ENCODE data around the gene GPM6B.

DNA sequence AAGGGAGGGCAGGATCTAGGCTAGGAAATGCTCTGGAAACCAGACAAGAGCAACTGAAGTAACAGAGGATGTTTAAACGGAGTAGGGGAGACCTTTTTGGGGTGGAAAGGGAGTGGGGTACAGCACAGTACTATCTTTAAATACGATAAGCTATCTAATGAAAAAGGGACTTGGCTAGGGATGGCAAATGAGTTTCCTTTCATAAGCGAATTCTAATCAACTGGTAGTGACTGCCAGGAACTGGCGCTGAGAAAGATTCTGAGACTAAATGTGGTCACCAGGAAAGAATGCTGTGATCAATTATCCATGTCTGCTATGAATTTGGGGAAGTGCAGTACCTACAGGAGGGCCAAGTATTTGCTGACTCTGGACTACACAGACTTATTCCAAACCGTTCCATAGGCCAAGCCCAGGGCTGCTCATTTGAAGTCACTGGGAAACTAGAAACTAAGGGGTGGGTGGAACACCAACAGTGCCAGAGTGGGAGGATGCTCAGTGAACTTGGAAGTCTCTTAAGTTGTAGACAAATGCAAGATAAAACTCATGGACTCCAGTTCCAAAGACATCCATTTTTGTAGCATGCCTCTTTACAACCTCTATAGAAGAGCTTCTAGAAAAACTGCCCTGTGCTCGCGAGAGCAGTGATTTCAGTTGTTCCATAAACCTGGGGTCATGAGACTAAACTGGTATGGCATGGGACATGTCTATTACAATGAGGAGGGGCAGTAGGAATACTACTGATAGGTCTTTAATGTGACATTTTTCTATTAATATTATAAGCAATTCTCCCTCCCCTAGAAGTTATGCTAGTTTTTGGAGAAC lies 84.4 kb downstream of the GPM6B start:
- TF ChIP-seq CTCF (IDR thresholded peaks at IDR 0.05) (no peak), EP300 (IDR thresholded peaks at IDR 0.05) (no peak), POLR2A (IDR thresholded peaks at IDR 0.05) (no peak)

All from gastroesophageal sphincter (tissue), 3 donors.